ENCODE results near the gene PAK2. TPM values are rescaled to one million over a fixed set of nuclear protein-coding genes. Genes with fewer than 3 reads are reported as not detected.
A peak's percentile ranks its signal among the peaks of the same experiment; 100 is the strongest.
"Not testable (repeated sequence)": the region's sequence is repeated elsewhere in the genome, so short reads cannot be mapped to it uniquely, and the experiment has no call there.

Gene PAK2
- total RNA-seq, 2 experiments from 2014 or later, result 84.7 to 104 TPM

DNA sequence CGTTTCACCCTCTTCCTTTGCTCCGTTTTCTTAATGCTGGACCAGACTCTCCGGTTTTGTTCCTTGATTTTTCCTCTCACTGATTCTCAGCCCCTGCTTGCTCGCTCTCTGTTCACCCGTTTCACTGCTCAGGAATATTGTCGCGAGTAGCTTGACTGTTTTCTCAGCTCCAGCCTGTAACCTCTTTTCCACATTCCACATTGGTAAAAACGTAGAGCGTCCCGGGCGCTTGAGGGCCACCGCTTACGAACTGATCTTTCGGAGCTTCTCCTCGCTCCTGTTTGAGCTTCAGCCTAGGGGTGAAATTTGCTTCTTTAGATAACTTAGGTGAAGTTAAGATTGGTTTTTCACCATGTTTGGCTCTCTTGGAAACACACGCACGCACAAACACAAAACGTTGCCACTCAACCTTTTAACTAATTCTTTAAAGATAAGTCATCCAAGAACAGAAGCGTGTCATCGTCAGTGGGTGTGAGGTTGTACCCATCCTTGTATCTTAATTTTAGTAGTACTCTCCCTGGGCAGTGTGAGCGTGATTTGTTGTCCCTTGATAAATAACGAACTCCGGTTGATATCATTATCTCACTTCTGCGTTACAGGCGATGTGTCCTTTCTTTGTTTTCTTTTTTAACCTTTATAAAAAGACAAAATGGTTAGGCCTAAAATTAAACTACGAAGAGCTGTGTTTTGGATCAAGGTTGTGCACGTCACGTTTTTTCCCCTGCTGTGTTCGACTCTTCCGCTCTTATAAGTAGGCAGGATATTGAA lies 1.0 kb downstream of the PAK2 start:
- Mint-ChIP-seq H3K4me1 (ENCODE audit: low read depth) (peaks cover 25% of the 10 kb centered on the region), H3K9me3 (ENCODE audit: insufficient read depth) (no peaks in the 10 kb centered on the region), H3K36me3 (ENCODE audit: low read depth) (peaks cover 31% of the 10 kb centered on the region), H3K4me3 (peak overlapping the region; percentile 96), H3K27ac (peak overlapping the region; percentile 97), H3K27me3 (ENCODE audit: low read depth) (no peaks in the 10 kb centered on the region)
- ATAC-seq, result peak; percentile 10
- ChIA-PET CTCF (interaction anchor here (0.9 to 1.5 kb wide), 7 partner anchors 29 to 212 kb away, joined by 3 to 7 read pairs (median 3); partner anchors contain the start of genes CEP19 and PIGX), POLR2A (interaction anchor here (0.5 to 3.1 kb wide), 10 partner anchors 10 to 202 kb away, joined by 3 to 16 read pairs (median 7); partner anchors contain the start of genes CEP19, FBXO45, NCBP2 and PIGX)
- DNase-seq, result peak; percentile 41

DNA sequence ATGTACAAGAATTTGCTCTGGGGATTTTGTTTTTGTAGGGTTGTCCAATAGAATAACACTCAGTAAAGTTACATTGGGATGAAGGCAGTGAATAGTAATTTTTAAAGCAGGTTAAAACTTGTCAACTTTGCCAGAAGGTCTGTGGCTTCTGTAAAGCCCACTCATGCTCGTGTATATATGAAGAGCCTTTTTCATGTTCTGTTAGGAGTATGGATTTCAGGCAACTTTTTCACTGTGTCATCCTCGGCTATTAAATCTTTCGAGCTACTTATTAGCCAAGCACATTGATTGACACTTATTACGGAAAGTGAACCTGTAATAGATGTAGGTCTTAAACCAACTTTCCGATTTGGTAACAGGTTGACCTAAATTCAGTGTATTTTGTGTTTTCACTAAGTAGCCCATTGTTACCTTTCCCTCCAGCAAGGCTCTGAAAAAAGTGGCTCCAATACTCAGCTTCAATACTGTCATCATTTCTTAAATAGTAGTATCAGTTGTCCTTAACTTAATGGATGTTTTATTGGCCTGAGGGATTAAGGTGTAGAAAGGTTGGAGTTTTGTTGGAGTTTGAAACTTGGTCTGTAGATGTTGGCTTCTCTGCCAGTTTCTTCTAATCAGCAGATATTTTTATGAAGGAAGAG lies 1.7 kb downstream of the PAK2 start:
- H3K4me1 Mint-ChIP-seq (ENCODE audit: low read depth), result peaks cover 25% of the 10 kb centered on the region
- peak overlapping the region; percentile 97 for H3K27ac Mint-ChIP-seq
- ATAC-seq, result no peak
- DNase-seq, result no peak
- POLR2A ChIA-PET, result interaction anchor here (0.9 to 3.1 kb wide), 6 partner anchors 11 to 202 kb away, joined by 3 to 16 read pairs (median 9); partner anchors contain the start of genes CEP19, FBXO45, NCBP2 and PIGX
- H3K27me3 Mint-ChIP-seq (ENCODE audit: low read depth), result no peaks in the 10 kb centered on the region
- peaks cover 34% of the 10 kb centered on the region for H3K36me3 Mint-ChIP-seq (ENCODE audit: low read depth)
- CTCF ChIA-PET, result interaction anchor here (0.8 to 1.5 kb wide), 4 partner anchors 16 to 212 kb away, joined by 3 to 7 read pairs (median 4); no protein-coding TSS in a partner anchor
- peak overlapping the region; percentile 96 for H3K4me3 Mint-ChIP-seq
- H3K9me3 Mint-ChIP-seq (ENCODE audit: insufficient read depth), result no peaks in the 10 kb centered on the region

GRCh38 chr3:196743569-196743968 lies 3.9 kb downstream of the PAK2 start:
- H3K9me3 Mint-ChIP-seq (ENCODE audit: insufficient read depth); H3K4me3 Mint-ChIP-seq; CTCF ChIA-PET; H3K27me3 Mint-ChIP-seq (ENCODE audit: low read depth); ATAC-seq; POLR2A ChIA-PET; DNase-seq; H3K27ac Mint-ChIP-seq: not testable (repeated sequence)
- peaks cover 39% of the 10 kb centered on the region for H3K36me3 Mint-ChIP-seq (ENCODE audit: low read depth)
- peaks cover 30% of the 10 kb centered on the region for H3K4me1 Mint-ChIP-seq (ENCODE audit: low read depth)

DNA sequence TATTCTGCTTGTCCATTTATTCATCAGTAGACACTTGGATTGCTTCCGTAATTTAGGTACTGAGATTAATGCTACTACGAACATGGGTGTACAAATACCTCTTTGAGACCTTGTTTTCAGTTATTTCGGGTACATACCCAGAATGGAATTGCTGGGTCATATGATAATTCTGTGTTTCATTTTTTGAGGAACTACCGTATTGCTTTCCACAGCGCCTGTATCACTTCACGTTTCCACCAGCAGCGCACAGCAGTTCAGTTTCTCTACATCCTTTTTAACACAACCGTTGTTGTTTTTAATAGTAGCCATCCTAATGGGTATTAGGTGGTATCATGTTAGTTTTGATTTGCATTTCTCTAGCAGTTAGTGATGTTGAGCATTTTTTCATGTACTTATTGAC lies 9.5 kb downstream of the PAK2 start:
- CTCF ChIA-PET, result no interaction called here
- Mint-ChIP-seq H3K27ac (no peak overlapping the region), H3K9me3 (ENCODE audit: insufficient read depth) (no peaks in the 10 kb centered on the region), H3K27me3 (ENCODE audit: low read depth) (no peaks in the 10 kb centered on the region), H3K4me3 (no peak overlapping the region), H3K36me3 (ENCODE audit: low read depth) (peaks cover 68% of the 10 kb centered on the region), H3K4me1 (ENCODE audit: low read depth) (peaks cover 19% of the 10 kb centered on the region)
- DNase-seq (no peak), ATAC-seq (no peak)
- POLR2A ChIA-PET, result no interaction called here

- ChIA-PET POLR2A (no interaction called here), CTCF (interaction anchor here (1.1 to 1.2 kb wide), 2 partner anchors 18 to 68 kb away, joined by 3 read pairs; no protein-coding TSS in a partner anchor)
- no peak overlapping the region for H3K4me3 Mint-ChIP-seq
- H3K27me3 Mint-ChIP-seq (ENCODE audit: low read depth), result no peaks in the 10 kb centered on the region
- H3K9me3 Mint-ChIP-seq (ENCODE audit: insufficient read depth), result peaks cover 14% of the 10 kb centered on the region
- H3K4me1 Mint-ChIP-seq (ENCODE audit: low read depth), result peaks cover 30% of the 10 kb centered on the region
- DNase-seq, result no peak
- no peak overlapping the region for H3K27ac Mint-ChIP-seq
- peaks cover 84% of the 10 kb centered on the region for H3K36me3 Mint-ChIP-seq (ENCODE audit: low read depth)
- ATAC-seq, result no peak
Observed at GRCh38 chr3:196753201-196753600, 13.5 kb downstream of the PAK2 start.

DNA sequence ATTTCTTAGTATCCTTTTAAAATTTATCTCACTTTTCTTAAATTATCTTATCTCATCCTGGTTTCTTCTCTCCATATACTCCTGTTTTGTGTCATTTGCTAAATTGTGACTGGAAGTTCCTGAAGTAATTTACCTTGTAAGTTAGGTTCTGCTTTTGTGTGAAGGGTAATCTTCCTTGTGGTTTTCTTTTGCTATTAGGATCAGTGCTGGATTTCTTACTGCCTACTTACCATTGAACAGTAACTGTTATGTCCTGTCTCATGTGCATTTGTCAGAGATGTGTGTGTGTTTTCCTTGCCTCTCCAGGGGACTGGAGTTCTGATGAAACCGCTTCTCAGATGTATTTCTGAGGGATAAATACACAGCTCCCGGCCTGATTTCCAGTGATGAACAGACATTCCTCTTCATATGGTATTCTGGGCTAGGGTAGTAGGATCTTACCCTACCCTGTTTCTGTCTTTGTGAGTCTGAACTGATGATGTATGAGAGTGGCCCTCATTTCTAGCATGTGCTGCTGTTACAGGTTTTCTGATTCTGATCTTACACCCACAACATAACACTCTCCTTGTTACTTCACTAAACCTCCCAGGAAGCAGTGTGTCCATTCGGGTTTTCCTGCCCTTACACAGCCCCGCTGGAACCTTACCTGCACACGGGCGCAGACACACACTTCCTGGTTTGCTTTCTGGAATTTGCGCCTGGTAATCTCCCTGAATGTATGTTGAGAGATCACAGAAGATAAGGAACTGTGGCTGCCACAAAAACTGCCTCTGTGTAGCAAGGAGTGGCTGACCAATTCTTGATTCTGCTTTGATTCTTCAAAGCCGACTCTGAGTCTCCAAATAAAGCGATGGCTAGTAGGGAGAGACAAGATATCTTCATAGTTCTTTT lies 14.7 kb downstream of the PAK2 start:
- H3K27me3 Mint-ChIP-seq (ENCODE audit: low read depth), result no peaks in the 10 kb centered on the region
- ChIA-PET POLR2A (no interaction called here), CTCF (no interaction called here)
- no peak overlapping the region for H3K4me3 Mint-ChIP-seq
- DNase-seq (no peak), ATAC-seq (no peak)
- H3K36me3 Mint-ChIP-seq (ENCODE audit: low read depth), result peaks cover 80% of the 10 kb centered on the region
- no peak overlapping the region for H3K27ac Mint-ChIP-seq
- peaks cover 25% of the 10 kb centered on the region for H3K4me1 Mint-ChIP-seq (ENCODE audit: low read depth)
- H3K9me3 Mint-ChIP-seq (ENCODE audit: insufficient read depth), result peaks cover 14% of the 10 kb centered on the region

DNA sequence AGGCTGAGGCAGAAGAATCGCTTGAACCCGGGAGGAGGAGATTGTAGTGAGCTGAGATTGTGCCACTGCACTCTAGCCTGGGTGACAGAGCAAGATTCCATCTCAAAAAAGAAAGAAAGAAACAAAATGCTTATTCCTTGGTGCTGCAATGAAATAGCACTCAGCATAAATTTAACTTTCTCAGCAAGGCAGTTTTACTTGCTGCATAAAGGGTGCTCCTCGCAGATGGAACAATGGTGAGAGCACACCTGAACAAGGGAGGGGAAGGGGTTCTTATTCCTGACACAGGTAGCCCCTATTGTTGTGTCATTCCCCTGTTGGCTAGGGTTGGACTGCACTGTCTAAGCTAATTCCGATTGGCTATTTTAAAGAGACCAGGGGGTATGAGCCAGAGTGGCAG lies 17.1 kb downstream of the PAK2 start:
- ATAC-seq, result no peak
- peak overlapping the region; percentile 18 for H3K27ac Mint-ChIP-seq

DNA sequence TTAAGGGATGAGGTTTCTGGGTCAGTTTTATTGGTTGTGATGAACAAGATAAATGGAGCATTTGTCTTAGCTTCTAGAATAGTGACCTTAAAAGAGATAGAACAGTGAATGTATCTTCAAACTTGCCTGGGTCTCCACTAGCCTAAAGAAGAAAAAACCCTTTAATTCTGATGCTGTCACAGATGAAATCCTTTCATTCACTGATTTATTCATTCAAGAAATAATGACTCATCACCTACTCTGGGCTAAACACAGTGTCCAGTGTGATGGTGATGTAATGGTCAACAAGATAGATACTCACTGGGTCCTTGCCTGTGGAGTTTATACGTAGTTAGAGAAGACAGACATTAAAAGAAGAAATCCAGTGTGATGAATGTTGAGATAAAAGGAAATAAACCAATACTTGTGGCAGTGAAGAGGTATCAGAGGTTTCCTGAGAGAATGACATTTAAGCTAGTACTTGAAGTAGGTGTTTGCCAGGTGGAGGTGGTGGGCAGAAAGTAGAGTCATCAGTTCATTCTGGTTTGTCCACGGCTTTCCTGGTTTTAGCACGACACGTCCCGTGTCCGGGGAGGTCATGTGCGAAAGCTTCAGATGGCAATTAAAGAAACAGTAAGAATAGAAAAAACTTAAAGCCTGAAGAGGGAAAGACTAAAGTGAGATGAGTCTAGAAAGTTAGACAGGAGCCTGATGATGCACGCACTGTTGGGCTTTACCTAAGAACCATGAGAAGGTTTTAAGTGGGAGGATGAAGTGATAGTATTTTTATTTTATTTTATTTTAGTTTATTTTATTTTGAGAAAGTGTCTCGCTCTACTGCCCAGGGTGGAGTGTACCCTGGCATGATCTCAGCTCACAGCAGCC lies 18.5 kb downstream of the PAK2 start:
- Mint-ChIP-seq H3K9me3 (ENCODE audit: insufficient read depth) (peaks cover 14% of the 10 kb centered on the region), H3K4me3 (no peak overlapping the region), H3K27ac (peak overlapping the region; percentile 58), H3K4me1 (ENCODE audit: low read depth) (peaks cover 20% of the 10 kb centered on the region), H3K36me3 (ENCODE audit: low read depth) (peaks cover 66% of the 10 kb centered on the region), H3K27me3 (ENCODE audit: low read depth) (no peaks in the 10 kb centered on the region)
- ATAC-seq (no peak), DNase-seq (no peak)
- ChIA-PET POLR2A (interaction anchor here (0.6 kb wide), 1 partner anchor 293 kb away, joined by 3 read pairs; no protein-coding TSS in a partner anchor), CTCF (interaction anchor here (0.7 to 0.9 kb wide), 2 partner anchors 17 to 22 kb away, joined by 3 to 4 read pairs; no protein-coding TSS in a partner anchor)

More for the DNA sequence above, 17.1 kb downstream of the PAK2 start:
- peaks cover 20% of the 10 kb centered on the region for H3K4me1 Mint-ChIP-seq (ENCODE audit: low read depth)
- peaks cover 14% of the 10 kb centered on the region for H3K9me3 Mint-ChIP-seq (ENCODE audit: insufficient read depth)
- peaks cover 72% of the 10 kb centered on the region for H3K36me3 Mint-ChIP-seq (ENCODE audit: low read depth)
- no peak overlapping the region for H3K4me3 Mint-ChIP-seq
- CTCF ChIA-PET, result no interaction called here
- POLR2A ChIA-PET, result no interaction called here
- H3K27me3 Mint-ChIP-seq (ENCODE audit: low read depth), result no peaks in the 10 kb centered on the region
- no peak for DNase-seq

DNA sequence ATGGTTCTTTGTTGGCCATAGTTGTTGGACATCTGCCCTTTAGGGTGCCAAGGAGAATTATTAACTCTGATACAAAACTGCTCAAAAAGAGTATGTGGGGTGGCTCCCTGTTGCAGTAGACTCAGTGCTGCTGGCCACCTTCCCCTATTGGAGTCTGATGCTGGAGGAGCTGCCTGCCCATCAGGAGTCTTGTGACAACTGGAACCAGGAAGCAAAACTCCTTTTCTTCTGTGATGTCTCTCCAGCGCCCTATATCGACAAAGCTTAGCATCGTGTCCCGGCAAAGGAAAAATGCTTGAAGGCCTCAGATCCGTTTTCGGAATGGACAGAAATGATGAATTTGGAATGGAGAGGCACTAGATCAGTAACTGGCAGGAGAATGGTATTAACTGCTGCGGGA lies 23.5 kb downstream of the PAK2 start:
- Mint-ChIP-seq H3K27me3 (ENCODE audit: low read depth) (no peaks in the 10 kb centered on the region), H3K4me1 (ENCODE audit: low read depth) (peaks cover 4% of the 10 kb centered on the region), H3K4me3 (no peak overlapping the region), H3K36me3 (ENCODE audit: low read depth) (peaks cover 43% of the 10 kb centered on the region), H3K27ac (no peak overlapping the region), H3K9me3 (ENCODE audit: insufficient read depth) (no peaks in the 10 kb centered on the region)
- DNase-seq, result no peak
- no peak for ATAC-seq
- ChIA-PET POLR2A (no interaction called here), CTCF (no interaction called here)

GRCh38 chr3:196765454-196765853 lies 25.8 kb downstream of the PAK2 start:
- Mint-ChIP-seq H3K4me1 (ENCODE audit: low read depth) (peaks cover 2% of the 10 kb centered on the region), H3K27ac (no peak overlapping the region)
- CTCF ChIA-PET, result no interaction called here

DNA sequence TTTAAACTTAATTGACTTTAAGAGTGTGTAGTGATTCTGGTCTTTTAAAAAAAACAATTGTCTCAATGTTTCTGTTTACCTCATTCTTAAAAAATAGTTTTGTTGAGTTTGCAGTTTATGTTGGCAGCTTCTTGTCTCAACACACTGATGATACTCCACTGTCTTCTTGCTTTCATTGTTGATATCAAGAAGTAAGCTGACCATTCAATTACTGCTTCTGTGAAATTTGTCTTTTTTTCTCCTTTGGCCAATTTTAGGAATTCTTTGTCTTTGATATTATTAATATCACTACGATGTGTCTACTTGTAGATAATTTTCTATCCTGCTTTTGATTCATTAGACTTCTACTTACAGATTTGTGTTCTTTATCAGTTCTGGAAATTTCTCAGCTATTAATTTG lies 31.4 kb downstream of the PAK2 start:
- no peak for DNase-seq
- ChIA-PET POLR2A (no interaction called here), CTCF (interaction anchor here (0.8 kb wide), 1 partner anchor 18 kb away, joined by 3 read pairs; no protein-coding TSS in a partner anchor)
- H3K27ac Mint-ChIP-seq, result no peak overlapping the region
- H3K36me3 Mint-ChIP-seq (ENCODE audit: low read depth), result peaks cover 49% of the 10 kb centered on the region
- ATAC-seq, result no peak
- H3K4me3 Mint-ChIP-seq, result no peak overlapping the region
- H3K4me1 Mint-ChIP-seq (ENCODE audit: low read depth), result peaks cover 39% of the 10 kb centered on the region
- no peaks in the 10 kb centered on the region for H3K27me3 Mint-ChIP-seq (ENCODE audit: low read depth)
- no peaks in the 10 kb centered on the region for H3K9me3 Mint-ChIP-seq (ENCODE audit: insufficient read depth)

More at GRCh38 chr3:196765454-196765853, 25.8 kb downstream of the PAK2 start:
- Mint-ChIP-seq H3K36me3 (ENCODE audit: low read depth) (peaks cover 36% of the 10 kb centered on the region), H3K27me3 (ENCODE audit: low read depth) (no peaks in the 10 kb centered on the region), H3K4me3 (no peak overlapping the region), H3K9me3 (ENCODE audit: insufficient read depth) (no peaks in the 10 kb centered on the region)
- POLR2A ChIA-PET, result no interaction called here
- no peak for DNase-seq
- ATAC-seq, result no peak

All from activated CD8-positive, alpha-beta T cell treated with anti-CD3 and anti-CD28 coated beads, Interleukin-2, amount 10 ng/mL, durations not matched to agents 7 days and 5 days (primary cell).